Mammary epithelial cell (primary cell): Measurements from ENCODE around the gene RNF40.

Experiments used
- EZH2 ChIP-seq: IDR thresholded peaks from 2 replicates; pipeline ENCODE4 v1.6.1; 2012; ENCODE audit warnings: low read length, inconsistent platforms, borderline replicate concordance
- TF ChIP-seq, protein P1 (sequence below), 2 donors: IDR thresholded peaks in 1 of 2; conservative IDR thresholded peaks in 1 of 2; 2 replicates each; pipeline ENCODE4 v1.5.1; 2011 to 2012; ENCODE audit warnings: inconsistent platforms in 2 of 2, low read length in 2 of 2, mild to moderate bottlenecking in 2 of 2, control low read depth in 1 of 2, low read depth in 1 of 2; ENCODE audit not compliant: insufficient read depth in 1 of 2; ENCODE audit errors: extremely low read depth in 1 of 2

DNA sequence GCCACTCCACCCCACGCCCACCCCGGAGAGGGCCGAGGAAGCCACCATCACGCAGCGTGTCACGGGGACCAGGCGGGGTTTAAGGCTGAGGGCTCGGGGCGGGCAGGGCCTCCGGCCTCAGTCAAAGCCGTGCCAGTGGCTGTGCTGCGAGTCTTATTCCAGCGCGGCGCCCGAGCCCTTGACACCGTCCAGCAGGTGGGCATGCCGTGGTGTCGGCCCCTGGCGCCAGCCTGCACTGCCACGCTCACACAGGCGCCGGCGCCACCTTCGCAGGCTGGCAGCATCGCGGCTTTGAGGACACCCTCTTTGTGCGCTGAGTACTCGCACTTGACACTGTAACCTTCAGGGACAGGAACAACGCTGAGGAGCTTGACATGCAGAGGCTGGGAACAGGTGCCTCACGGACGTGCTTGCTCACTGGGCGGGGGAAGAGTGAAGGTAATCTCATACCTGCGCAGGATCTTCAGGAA, 58.9 kb downstream of the RNF40 start:
- TF ChIP-seq, protein P1, sequence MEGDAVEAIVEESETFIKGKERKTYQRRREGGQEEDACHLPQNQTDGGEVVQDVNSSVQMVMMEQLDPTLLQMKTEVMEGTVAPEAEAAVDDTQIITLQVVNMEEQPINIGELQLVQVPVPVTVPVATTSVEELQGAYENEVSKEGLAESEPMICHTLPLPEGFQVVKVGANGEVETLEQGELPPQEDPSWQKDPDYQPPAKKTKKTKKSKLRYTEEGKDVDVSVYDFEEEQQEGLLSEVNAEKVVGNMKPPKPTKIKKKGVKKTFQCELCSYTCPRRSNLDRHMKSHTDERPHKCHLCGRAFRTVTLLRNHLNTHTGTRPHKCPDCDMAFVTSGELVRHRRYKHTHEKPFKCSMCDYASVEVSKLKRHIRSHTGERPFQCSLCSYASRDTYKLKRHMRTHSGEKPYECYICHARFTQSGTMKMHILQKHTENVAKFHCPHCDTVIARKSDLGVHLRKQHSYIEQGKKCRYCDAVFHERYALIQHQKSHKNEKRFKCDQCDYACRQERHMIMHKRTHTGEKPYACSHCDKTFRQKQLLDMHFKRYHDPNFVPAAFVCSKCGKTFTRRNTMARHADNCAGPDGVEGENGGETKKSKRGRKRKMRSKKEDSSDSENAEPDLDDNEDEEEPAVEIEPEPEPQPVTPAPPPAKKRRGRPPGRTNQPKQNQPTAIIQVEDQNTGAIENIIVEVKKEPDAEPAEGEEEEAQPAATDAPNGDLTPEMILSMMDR (conservative IDR thresholded peaks at IDR 0.05 in 1 of 2, IDR thresholded peaks at IDR 0.05 in 1 of 2; ENCODE audit: extremely low read depth in 1 of 2, insufficient read depth in 1 of 2, low read depth in 1 of 2, low read length in 2 of 2) = no peak
- TF ChIP-seq EZH2 = no peak
